Neural crest cell (in vitro differentiated cells): ENCODE results near the gene RFC2. TPM values are rescaled to one million over a fixed set of nuclear protein-coding genes. Genes with fewer than 3 reads are reported as not detected.
"Not testable (repeated sequence)": the region's sequence is repeated elsewhere in the genome, so short reads cannot be mapped to it uniquely, and the experiment has no call there.

Experiments
- DNase-seq: peaks from one replicate; pipeline ENCODE4 v3.0.0; 2021; ENCODE audit warnings: low read depth, mixed read lengths, low spot score
- H3K27ac Mint-ChIP-seq: one replicate; pipeline ENCODE4 v1.8.0; 2021; ENCODE audit warnings: mild to moderate bottlenecking, mixed read lengths; ENCODE audit not compliant: unreplicated experiment
- H3K27me3 Mint-ChIP-seq: 2 replicates; pipeline ENCODE4 v1.8.0; 2021; ENCODE audit warnings: low read depth, mild to moderate bottlenecking, mixed read lengths
- H3K36me3 Mint-ChIP-seq: 2 replicates; pipeline ENCODE4 v1.8.0; 2021; ENCODE audit warnings: low read depth, mild to moderate bottlenecking, mixed read lengths
- H3K4me1 Mint-ChIP-seq: 2 replicates; pipeline ENCODE4 v1.8.0; 2021; ENCODE audit warnings: mixed read lengths
- H3K4me3 Mint-ChIP-seq: one replicate; pipeline ENCODE4 v1.8.0; 2021; ENCODE audit warnings: mild to moderate bottlenecking, mixed read lengths
- H3K9me3 Mint-ChIP-seq: 2 replicates; pipeline ENCODE4 v1.8.0; 2021; ENCODE audit warnings: mixed read lengths
- total RNA-seq: library from RNA; stranded (reverse); gene quantifications from 2 replicates; pipeline ENCODE4 v1.2.1, GENCODE V29; 2021
- TF ChIP-seq, protein P1 (sequence below): fragments of 200-600 bp; sonication (generic); conservative IDR thresholded peaks from 2 replicates; pipeline ENCODE4 v1.5.0; 2021; ENCODE audit warnings: antibody characterized with exemption, mild to moderate bottlenecking

The RFC2 gene
- total RNA-seq, 1 donor from 2014 or later, result 77.0 TPM

DNA sequence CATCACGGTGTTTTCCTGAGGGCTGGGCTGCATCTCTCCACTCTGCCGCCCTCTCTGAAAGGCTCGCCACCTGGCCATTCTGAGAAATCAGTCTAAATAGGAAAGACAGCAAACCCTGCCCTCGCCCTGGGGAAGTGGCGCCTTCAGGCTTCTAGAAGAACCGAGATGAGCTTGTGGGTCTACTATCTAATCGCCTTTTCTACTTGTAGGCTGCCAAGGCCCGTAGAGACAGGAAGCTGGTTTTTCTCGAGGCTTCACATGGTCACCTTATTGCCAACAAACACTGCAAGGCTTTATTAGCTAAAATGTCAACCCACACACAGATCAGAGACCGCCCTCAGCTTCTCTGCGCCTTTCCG, 23.0 kb downstream of the RFC2 start:
- peak overlapping the region; percentile 30 for H3K27ac Mint-ChIP-seq
- no peak overlapping the region for H3K4me3 Mint-ChIP-seq
- TF ChIP-seq, protein P1, sequence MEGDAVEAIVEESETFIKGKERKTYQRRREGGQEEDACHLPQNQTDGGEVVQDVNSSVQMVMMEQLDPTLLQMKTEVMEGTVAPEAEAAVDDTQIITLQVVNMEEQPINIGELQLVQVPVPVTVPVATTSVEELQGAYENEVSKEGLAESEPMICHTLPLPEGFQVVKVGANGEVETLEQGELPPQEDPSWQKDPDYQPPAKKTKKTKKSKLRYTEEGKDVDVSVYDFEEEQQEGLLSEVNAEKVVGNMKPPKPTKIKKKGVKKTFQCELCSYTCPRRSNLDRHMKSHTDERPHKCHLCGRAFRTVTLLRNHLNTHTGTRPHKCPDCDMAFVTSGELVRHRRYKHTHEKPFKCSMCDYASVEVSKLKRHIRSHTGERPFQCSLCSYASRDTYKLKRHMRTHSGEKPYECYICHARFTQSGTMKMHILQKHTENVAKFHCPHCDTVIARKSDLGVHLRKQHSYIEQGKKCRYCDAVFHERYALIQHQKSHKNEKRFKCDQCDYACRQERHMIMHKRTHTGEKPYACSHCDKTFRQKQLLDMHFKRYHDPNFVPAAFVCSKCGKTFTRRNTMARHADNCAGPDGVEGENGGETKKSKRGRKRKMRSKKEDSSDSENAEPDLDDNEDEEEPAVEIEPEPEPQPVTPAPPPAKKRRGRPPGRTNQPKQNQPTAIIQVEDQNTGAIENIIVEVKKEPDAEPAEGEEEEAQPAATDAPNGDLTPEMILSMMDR, result no peak
- H3K27me3 Mint-ChIP-seq, result no peaks in the 10 kb centered on the region
- H3K9me3 Mint-ChIP-seq, result no peaks in the 10 kb centered on the region
- no peak for DNase-seq
- peaks cover 18% of the 10 kb centered on the region for H3K36me3 Mint-ChIP-seq
- H3K4me1 Mint-ChIP-seq, result no peaks in the 10 kb centered on the region

GRCh38 chr7:74230446-74231231, 23.6 kb downstream of the RFC2 start:
- H3K36me3 Mint-ChIP-seq, result peaks cover 18% of the 10 kb centered on the region
- no peak overlapping the region for H3K4me3 Mint-ChIP-seq
- H3K27me3 Mint-ChIP-seq, result no peaks in the 10 kb centered on the region
- DNase-seq, result no peak
- no peak overlapping the region for H3K27ac Mint-ChIP-seq
- no peaks in the 10 kb centered on the region for H3K4me1 Mint-ChIP-seq
- TF ChIP-seq, protein P1, result no peak
- H3K9me3 Mint-ChIP-seq, result no peaks in the 10 kb centered on the region

DNA sequence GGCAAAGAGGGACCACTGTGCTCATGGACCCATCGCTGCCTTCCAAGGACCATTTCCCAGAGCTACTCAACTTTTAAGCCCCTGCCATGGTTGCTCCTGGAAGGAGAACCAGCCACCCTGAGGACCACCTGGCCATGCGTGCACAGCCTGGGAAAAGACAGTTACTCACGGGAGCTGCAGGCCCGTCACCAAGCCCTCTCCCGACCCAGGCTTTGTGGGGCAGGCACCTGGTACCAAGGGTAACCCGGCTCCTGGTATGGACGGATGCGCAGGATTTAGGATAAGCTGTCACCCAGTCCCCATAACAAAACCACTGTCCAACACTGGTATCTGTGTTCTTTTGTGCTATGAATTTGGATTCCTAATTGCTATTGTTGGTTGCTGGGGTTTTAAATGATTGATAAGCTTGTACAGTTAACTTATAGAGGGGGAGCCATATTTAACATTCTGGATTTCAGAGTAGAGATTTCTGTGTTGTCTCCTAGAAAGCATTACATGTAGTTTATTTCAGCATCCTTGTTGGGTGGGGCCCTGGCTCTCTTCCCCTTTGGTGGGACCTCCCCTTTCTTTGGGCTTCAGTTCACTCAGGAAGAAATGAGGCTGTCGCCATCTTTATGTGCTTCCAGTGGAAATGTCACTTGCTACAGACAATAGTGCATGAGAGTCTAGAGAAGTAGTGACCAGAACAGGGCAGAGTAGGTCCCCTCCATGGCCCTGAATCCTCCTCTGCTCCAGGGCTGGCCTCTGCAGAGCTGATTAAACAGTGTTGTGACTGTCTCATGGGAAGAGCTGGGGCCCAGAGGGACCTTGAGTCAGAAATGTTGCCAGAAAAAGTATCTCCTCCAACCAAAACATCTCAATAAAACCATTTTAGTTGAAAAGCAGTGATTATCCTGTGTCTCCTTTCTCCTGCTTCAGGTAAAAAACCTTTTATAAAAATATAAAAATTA, 25.0 kb downstream of the RFC2 start:
- no peaks in the 10 kb centered on the region for H3K4me1 Mint-ChIP-seq
- TF ChIP-seq, protein P1, result no peak
- no peak overlapping the region for H3K27ac Mint-ChIP-seq

DNA sequence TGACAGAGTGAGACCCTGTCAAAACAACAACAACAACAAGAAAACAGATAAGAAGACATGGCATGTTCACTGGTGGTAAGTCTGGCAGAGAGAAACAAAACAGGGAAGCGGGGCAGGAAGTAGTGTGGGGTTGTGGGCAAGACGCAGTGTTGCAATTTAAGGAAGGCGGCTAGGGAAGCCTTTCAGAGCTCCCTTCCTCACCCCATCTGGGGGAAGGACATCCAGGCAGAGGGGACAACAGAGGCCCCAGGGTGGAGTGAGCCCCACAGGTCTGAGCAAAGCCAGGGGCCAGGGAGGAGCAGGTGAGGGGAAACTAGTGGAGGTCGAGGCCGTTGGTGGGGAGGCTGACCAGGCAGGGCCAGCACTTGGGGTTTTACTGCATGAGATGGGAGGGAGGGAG, 27.6 kb downstream of the RFC2 start:
- H3K4me3 Mint-ChIP-seq, result no peak overlapping the region
- no peak for DNase-seq
- H3K27ac Mint-ChIP-seq, result no peak overlapping the region
- H3K27me3 Mint-ChIP-seq, result no peaks in the 10 kb centered on the region
- no peaks in the 10 kb centered on the region for H3K9me3 Mint-ChIP-seq
- no peaks in the 10 kb centered on the region for H3K4me1 Mint-ChIP-seq
- TF ChIP-seq, protein P1, result no peak
- peaks cover 13% of the 10 kb centered on the region for H3K36me3 Mint-ChIP-seq

More for the DNA sequence above, 25.0 kb downstream of the RFC2 start:
- Mint-ChIP-seq H3K4me3 (no peak overlapping the region), H3K9me3 (no peaks in the 10 kb centered on the region), H3K36me3 (peaks cover 16% of the 10 kb centered on the region), H3K27me3 (no peaks in the 10 kb centered on the region)
- DNase-seq, result no peak

GRCh38 chr7:74225400-74225799, 28.8 kb downstream of the RFC2 start:
- H3K36me3 Mint-ChIP-seq, result peaks cover 6% of the 10 kb centered on the region
- H3K4me1 Mint-ChIP-seq, result no peaks in the 10 kb centered on the region
- H3K9me3 Mint-ChIP-seq, result no peaks in the 10 kb centered on the region
- no peak for DNase-seq
- TF ChIP-seq, protein P1, result no peak
- no peak overlapping the region for H3K4me3 Mint-ChIP-seq
- no peak overlapping the region for H3K27ac Mint-ChIP-seq
- H3K27me3 Mint-ChIP-seq, result no peaks in the 10 kb centered on the region

DNA sequence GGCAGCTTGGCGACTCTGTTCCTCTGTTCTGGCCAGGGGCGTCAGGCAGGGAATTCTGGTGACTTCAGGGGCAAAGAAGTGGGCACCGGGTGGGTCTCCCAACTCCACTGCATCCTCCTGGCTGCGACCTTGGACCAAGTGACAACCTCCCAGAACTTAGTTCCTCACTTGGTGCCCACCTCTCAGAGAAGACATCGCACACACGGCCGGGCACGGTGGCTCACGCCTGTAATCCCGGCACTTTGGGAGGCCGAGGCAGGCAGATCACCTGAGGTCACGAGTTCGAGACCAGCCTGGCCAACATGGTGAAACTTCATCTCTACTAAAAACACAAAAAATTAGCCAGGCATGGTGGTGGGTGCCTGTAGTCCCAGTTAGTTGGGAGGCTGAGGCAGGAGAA, 29.3 kb downstream of the RFC2 start:
- not testable (repeated sequence) for H3K27ac Mint-ChIP-seq, H3K9me3 Mint-ChIP-seq, H3K36me3 Mint-ChIP-seq

More for the DNA sequence above, 29.3 kb downstream of the RFC2 start:
- not testable (repeated sequence) for H3K4me1 Mint-ChIP-seq, H3K4me3 Mint-ChIP-seq, H3K27me3 Mint-ChIP-seq, DNase-seq
